HL-60 (cell line): ENCODE results near the gene SMG7.

ENCODE experiments used
- POLR2AphosphoS5 ChIP-seq: IDR thresholded peaks from 2 replicates; pipeline ENCODE4 v1.6.1; 2012; ENCODE audit warnings: low read depth
- TF ChIP-seq, protein P1 (sequence below): IDR thresholded peaks from one replicate; pipeline ENCODE4 v1.5.1; 2011; ENCODE audit warnings: low read length, control low read depth, inconsistent platforms; ENCODE audit not compliant: insufficient read depth

DNA sequence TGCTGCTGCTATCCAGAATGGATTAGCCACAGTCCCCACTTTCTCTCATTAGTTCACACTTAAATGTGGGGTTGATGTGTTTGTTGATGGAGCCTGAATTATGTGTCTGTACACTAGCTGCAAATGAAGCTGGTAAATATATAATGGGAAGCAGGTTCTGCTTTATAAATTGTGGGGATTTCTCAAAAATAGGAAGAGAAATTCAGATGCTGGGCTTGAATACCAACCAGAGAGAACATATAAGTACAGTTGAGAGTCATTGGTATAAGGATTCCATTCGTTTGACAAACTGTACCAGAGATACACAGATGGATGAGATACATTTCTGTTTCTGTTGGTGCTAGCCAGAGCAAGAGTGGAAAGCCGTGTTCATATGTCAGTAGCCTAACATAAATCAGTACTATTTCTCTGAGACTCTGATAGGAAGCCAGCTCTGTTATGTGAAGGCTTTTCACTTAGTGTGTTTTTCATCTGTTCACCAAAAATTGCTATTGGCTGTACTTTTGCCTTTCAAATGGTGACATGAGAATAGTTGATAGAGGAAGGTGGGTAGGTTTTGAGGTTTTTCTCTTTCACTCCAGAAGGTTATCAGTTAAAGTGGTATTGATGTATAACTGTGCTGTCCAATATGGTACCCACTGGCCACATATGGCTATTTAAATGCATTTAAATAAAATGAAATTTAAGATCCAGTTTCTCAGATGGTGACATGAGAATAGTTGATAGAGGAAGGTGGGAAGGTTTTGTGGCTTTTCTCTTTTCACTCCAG is 15.6 kb downstream of the SMG7 start:
- TF ChIP-seq, protein P1, sequence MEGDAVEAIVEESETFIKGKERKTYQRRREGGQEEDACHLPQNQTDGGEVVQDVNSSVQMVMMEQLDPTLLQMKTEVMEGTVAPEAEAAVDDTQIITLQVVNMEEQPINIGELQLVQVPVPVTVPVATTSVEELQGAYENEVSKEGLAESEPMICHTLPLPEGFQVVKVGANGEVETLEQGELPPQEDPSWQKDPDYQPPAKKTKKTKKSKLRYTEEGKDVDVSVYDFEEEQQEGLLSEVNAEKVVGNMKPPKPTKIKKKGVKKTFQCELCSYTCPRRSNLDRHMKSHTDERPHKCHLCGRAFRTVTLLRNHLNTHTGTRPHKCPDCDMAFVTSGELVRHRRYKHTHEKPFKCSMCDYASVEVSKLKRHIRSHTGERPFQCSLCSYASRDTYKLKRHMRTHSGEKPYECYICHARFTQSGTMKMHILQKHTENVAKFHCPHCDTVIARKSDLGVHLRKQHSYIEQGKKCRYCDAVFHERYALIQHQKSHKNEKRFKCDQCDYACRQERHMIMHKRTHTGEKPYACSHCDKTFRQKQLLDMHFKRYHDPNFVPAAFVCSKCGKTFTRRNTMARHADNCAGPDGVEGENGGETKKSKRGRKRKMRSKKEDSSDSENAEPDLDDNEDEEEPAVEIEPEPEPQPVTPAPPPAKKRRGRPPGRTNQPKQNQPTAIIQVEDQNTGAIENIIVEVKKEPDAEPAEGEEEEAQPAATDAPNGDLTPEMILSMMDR = no peak
- no peak for TF ChIP-seq POLR2AphosphoS5
